ENCODE data around the gene GADD45G. TPM values are rescaled to one million over a fixed set of nuclear protein-coding genes. Genes with fewer than 3 reads are reported as not detected.

GADD45G gene
- total RNA-seq, 1 donor from 2014 or later: 48.9 TPM

DNA sequence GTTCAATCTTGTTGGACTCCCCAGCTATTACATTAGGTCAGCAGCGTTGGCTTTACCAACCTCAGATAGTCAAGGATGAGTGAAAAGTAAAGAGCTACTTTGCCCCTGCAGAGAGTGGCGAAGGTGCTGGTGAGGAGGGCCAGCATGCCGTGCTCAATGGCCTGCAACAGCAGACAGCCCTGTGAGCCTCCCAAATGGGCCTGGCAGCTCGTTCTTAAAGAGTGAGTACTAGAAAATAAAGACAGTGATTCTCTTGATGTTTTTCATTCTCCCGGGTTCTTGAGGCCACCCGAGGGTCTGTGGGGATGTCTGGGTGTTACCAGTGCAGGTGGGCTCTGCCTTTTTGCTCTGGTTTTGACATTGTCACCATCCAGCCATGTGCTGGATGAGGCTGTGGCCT, 16.2 kb downstream of the GADD45G start:
- ATAC-seq (ENCODE audit: poor library complexity) (no peak), DNase-seq (no peak)
- intact Hi-C loops (cut with DNase I): no loop called here

DNA sequence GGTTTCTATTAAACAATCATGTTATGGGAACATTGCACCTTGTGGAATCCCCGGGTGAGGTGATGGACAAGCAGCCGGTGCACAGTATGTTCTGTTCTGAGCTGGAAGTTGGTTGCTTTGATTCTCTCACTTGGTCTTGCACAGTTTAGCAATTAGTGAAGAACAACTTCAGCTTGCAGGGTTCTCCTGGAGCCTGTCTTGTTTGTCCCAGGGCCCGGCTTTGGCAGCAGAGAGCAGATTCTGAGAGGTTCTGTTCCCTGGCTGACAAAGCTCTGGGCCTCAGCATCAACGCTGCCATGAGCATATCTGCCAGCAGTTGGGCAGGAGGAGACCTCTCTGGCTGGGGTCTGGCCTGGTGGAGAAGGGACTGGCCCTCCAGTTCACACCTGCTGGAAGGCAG, 16.9 kb downstream of the GADD45G start:
- intact Hi-C loops (cut with DNase I): no loop called here
- DNase-seq (no peak), ATAC-seq (ENCODE audit: poor library complexity) (peak; percentile 47)

DNA sequence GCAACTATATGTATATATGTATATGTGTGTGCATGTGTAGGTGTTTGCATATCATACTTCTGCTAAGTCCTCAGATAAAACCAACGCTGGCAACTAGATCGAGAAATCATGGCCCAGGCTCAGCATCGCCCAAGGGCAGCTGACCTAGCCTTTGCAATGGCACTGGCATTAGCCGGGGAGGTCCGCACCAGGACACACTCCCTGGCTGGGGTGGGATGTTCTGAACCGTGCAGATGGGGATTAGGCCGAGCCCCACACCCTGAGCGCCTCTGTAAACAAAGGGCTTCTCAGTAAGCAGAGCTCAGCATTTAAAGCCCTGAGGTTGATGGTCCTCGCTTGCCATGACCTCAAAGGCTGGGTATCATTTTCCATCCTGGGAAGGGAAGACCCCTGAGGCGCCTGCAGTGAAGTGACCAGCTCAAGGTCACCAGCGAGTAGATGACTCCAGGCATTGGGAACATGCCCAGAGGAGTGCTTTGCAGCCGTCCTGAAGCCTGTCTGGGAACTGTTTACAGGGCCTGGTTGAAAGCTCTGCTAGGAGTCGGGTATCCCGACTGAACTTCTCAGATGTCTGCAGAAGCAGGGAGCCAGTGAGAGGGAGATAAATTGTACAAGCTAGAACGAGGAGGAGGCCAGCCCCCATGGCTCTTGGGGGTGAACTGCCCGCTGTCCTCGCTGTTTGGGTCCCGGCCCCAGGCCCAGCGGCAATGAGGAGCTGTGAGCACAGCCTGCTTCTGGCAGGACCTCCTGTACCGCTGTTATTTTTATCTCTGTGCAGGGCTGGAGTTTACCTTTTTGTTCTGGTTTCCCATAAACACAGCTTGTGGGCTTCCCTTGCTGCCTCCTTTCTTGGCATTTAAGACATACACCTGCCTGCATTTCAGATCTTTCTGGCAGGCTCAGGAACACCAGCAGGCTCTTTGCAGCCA, 18.4 kb downstream of the GADD45G start:
- DNase-seq (peak; percentile 67), ATAC-seq (ENCODE audit: poor library complexity) (peak; percentile 82)
- intact Hi-C loops (cut with DNase I): no loop called here

DNA sequence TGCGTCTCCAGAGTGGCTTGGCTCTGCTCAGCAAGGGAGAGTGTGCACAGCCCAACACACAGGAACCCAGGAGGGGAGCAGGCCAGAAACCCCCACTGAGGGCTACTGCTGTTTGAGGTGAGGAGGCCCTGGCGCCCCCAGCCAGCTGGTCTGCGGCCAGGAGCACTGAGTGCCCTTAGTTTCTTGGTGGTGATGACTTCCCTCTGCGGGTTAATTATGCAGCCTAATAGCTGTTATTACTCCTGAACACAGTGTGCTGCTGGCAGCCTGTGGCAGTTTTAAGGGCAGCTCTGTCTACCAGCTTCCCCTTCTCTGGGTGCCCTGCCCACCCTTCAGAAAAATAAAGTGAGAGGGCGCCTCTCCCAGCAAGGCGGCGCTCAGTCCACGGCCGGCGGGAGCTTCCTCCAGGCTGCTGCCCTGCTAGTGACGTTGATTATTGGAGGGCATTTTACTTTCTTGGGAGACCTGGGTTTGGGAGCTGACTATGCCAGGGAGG, 19.2 kb downstream of the GADD45G start:
- DNase-seq (peak; percentile 73), ATAC-seq (ENCODE audit: poor library complexity) (peak; percentile 72)
- intact Hi-C loops (cut with DNase I): no loop called here

DNA sequence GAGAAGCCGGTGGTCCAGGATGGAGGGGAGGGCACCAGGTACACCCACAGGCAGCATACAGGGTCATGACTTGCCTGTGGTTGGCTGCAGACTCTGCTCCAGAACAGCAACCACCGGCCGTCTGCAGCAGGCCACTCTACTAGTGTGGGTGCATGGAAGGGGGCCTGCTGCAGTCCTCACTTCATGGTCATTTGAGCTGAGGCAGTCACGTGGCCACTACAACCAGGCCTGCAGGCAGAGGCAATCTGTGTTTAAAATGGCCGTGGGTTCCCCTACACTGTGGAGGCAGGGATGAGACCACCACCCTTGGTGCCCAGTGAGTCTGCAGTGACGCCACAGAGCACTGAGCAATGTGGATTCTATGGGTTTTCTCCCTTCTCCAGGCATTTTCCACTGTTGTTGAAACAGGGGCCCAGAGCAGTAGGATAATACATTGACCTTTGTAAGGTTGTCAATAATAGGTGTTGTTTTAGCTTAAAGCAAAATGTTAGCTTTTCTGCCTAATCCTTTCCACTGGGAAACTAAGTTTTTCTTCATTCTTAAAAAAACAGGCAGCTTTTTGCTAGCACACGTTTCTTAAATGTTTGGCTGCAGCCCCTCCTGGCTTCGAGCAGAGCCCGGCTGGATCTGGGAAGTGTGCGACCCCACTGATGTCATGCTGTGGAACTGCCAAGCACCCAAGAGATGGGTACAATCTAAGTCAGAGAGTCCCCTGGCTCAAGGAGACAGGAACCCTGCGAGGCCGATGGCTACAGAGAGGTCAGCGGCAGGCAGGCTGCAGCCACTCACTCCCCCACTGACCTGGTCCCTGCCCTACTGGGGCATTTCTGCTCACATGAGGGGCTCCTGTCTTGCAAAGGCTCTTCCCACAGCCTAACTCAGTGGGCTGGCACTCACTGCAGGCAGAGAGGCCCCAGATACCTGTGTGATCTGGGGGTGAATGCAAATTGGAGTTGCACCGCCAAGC, 21.2 kb downstream of the GADD45G start:
- no peak for ATAC-seq (ENCODE audit: poor library complexity)
- intact Hi-C loops (cut with DNase I): no loop called here
- DNase-seq: no peak

DNA sequence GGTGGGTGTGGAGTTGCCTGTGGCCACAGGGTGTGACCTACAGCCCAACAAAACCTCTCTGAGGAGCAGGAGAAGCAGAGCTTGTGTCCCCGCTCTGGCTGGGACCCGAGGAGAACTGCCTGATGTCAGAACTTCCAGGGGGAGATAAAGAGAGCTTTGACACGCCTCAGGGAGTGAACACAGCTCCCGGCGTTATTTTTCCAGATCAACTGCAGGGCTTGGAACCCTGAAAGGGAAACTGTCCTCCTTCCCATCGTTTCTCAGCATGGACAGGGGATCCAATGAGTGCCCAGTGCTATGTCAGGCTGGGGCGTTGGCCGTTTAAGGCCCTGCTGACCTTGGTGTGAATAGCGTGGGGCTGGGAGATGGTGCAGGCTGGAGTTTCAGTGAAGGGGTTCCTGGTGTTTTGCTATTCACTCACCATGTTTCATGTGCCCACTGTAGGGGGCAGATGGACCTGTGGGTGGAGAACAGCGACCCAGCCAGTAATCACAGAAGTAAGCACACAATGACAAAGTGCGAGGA, 22.0 kb downstream of the GADD45G start:
- intact Hi-C loops (cut with DNase I): no loop called here
- no peak for DNase-seq
- ATAC-seq (ENCODE audit: poor library complexity): no peak

DNA sequence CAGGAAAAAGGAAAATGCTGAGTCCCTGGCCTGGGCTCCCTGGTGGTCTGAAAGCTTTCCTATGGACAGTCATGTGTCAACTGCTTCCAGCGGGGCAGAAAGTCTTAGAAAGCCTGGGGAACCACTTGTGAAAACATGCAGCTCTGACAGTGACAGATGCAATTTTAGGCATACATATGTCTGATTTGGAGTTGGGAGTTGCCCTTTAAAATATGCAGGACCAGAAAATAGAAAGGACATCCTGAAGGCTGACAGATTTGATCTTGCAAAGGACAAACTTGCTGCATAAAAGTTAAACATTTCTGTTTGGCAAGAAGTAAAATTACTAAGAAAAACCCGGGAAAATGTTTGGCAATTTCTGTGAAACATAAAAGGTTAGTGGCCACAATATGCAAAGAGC, 23.8 kb downstream of the GADD45G start:
- intact Hi-C loops (cut with DNase I): no loop called here
- ATAC-seq (ENCODE audit: poor library complexity) (no peak), DNase-seq (no peak)

DNA sequence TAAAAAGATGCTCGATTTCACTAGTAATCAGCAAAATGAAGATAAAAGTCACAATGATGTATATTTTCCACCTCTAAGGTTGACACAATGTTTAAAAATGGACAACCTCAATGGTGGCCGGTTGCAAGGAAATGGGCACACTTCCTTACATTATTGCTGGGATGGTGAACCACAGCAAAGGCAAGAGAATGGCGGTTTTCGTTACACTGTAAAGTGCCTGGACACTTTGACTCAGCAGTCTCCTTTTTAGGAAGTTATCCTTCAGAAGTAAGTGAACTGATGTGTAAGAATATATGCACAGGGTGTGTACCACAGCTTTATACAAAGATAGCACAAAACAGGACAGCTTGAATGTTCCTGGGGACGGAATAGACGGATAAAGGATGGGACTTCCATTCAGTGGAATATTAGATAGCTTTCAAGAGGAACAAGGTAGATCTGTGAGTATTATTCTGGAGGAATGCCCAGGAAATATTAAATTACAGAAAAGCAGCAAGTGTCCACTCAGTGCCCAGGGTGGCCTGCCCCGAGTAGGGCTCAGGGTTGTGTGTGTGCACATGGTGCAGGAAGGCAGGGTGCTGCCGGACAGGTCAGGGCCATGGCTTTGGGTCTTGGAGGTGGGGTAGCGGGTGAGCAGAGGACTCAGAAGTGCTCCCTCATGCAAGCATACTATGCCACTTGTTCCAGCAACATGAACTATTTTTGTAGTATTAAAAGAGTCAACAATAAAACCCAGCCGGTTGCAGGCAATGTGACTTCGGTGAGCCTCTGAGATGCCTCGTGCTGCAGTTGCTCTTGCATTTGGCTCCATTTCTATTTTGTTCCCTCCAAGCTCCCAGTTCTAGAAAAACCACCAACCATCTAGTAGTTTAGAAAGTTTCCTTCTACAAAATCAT, 24.5 kb downstream of the GADD45G start:
- intact Hi-C loops (cut with DNase I): no loop called here
- DNase-seq (no peak), ATAC-seq (ENCODE audit: poor library complexity) (no peak)

DNA sequence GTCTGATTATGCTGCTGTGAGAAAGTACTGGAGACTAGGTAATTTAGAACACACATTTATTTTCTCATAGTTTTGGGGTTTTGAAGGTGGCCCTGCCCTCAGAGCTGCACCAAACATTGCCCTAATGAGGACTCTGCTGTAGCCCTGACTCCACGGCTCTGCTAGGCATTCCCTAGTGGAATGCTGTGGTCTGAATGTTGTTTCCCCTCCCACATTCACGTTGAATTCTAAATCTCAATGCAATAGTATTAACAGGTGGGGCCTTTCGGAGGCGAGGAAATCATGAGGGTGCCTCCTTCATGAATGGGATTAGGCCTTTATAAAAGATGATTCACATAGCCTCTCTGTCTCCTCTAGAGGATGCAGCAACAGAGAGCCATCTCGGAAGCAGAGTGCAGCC, 25.7 kb downstream of the GADD45G start:
- intact Hi-C loops (cut with DNase I): no loop called here

DNA sequence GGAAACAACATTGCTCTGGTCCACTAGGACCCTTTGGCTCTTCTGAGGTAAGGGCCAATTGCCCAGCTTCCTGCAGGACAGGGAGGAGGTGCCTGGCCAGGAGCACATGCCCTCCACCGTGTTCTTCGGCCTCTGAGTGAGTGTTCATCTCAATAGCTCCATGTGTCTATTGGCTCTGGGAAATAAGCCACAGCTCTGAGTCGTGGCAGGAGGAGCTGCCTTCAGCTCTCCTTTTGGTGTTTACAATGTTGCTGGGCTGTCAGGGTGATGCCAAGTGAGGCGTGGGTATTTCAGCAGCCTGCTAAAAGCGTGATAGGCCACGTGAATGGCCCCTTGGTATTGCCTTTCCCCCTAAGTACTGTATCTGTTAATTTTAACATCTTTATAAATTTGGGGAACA, 26.6 kb downstream of the GADD45G start:
- DNase-seq: no peak
- intact Hi-C loops (cut with DNase I): no loop called here

More for the DNA sequence above, 25.7 kb downstream of the GADD45G start:
- ATAC-seq (ENCODE audit: poor library complexity): no peak
- no peak for DNase-seq

DNA sequence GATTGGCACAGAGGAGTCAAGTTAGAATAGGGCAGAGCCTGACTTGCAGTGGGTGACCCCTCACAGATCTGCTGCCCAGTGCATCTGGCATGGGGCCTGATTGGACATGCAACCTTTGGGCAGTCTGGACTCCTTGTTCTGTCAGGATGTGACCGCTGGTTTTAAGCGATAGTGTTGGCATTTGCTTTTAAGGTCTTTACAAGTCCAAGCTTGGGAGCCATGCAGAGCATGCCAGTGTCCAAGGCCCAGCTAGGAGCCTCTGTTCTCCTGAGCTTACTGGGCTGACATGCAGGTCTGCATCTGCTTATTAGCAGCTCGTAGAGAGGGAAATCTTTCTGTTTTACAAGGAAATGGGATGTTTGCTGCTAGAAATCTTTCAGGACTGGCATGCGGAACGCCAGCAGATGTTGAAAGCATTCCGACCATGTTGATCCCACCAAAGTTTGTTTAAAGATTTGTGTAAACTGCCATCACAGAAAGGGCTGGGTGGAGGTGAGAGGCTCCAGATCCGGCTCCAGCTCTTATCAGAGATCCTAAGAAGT, 27.5 kb downstream of the GADD45G start:
- DNase-seq (no peak), ATAC-seq (ENCODE audit: poor library complexity) (no peak)
- intact Hi-C loops (cut with DNase I): no loop called here

More for the DNA sequence above, 26.6 kb downstream of the GADD45G start:
- no peak for ATAC-seq (ENCODE audit: poor library complexity)

DNA sequence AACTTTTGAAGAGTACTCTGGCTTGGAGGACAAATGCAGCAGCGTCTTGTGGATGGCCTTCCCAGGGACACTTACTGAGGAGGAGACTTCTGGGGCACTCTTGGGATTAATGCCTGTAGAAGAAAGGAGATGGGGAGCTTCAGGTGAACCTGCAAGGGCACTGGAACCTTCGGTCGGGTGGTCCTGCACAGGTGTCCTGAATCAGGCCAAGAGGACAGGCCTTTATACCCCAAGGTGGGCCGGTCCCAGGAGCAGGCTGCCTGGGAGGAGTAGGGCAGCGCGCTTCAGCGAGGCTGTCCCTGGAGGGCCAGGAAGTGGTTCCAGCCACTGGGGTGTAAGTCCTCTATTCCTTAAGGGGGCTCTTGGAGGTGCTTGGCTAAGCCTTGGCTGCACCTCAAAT, 27.9 kb downstream of the GADD45G start:
- intact Hi-C loops (cut with DNase I): no loop called here
- no peak for ATAC-seq (ENCODE audit: poor library complexity)
- DNase-seq: no peak

DNA sequence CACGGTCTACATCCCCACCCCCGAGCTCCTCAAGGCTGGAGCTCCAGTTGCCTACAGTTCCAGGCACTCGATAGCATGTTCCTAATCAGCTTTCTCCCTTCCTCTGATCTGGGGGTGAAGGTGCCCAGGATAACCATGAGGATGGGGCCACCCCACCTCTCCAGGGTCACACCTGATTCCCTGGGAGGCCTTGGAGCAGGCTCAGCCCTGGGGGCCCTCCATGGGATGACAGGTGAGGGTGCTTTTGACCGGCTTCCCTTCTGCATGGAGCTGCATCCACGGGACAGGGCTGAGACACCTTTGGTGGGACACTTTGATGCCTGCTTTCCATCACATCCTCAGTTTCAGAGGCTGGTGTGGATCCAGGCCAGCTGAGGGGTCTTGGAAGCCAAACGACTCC, 28.6 kb downstream of the GADD45G start:
- ATAC-seq (ENCODE audit: poor library complexity) (no peak), DNase-seq (no peak)
- intact Hi-C loops (cut with DNase I): no loop called here

DNA sequence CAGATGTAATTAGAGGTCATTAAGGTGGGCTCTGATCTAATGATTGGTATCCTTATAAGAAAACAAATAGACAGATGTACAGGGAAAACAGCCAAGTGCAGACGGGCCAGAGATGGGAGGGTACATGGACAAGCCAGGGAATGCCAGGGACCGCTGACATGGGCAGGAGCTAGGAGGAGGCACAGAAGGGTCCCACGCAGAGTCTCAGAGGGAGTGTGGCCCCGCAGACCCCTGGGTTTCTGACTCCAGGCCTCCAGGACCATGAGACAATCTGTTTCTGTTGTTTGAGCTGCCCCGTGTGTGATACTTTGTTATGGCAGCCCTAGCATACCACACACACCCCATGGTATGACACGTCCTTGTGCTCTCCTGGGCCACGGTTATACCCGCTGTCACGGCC, 29.1 kb downstream of the GADD45G start:
- ATAC-seq (ENCODE audit: poor library complexity): no peak
- no peak for DNase-seq
- intact Hi-C loops (cut with DNase I): no loop called here

DNA sequence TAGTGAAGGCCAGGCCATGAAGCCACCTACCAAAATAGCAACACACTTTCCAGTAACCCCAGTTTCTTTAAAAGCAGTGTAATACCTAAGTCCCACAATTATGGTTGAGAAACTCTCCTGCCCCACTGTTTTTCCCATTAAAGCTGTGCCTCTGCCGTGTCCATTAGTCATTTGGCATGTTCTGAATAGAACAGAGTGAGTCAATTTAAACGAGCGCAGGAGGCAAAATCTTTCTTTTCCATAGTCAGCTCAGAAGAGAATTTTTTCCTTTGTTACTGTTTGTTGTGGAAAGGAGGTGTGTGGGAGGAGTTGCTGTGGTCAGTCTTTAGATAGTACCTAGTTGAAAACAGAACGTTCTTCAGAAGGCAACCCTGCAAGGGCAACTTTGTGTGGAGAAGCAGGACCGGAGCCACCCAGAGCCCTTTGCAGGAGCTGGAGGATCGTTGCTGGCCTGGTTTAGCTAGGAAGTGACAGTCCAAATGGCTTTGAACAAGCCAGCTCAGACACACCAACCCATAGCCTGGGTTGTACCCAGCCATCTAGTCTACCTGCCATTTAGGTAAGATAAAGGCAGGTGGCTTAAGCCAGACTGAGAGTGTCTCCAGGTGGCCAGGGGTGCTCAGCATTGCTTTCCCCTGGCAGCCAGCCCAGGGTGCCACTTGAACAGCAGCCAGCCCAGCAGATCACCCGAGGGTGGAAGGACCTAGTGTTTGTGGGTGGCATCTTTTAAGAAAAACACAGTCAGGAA, 30.4 kb downstream of the GADD45G start:
- no peak for ATAC-seq (ENCODE audit: poor library complexity)
- intact Hi-C loops (cut with DNase I): no loop called here

DNA sequence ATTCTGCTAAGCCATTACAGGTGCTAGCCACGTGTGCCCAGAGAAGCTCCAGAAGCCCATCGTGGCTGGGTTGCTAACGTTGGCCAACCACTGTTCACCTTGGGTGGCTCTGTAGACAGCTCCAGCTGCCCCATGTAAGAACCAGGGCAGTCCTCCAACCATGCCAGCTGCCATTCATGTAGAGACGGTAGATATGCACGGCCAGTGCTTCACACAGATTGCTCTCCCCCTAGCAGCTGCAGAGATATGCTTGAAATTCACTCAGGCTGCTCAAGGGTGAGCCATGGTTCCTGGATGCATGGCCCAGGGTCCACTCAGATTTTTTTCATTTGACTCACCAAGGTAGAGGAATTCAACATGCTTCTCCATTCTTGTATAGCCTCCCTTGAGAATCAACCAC, 31.0 kb downstream of the GADD45G start:
- intact Hi-C loops (cut with DNase I): no loop called here
- DNase-seq (no peak), ATAC-seq (ENCODE audit: poor library complexity) (no peak)

More for the DNA sequence above, 30.4 kb downstream of the GADD45G start:
- no peak for DNase-seq

DNA sequence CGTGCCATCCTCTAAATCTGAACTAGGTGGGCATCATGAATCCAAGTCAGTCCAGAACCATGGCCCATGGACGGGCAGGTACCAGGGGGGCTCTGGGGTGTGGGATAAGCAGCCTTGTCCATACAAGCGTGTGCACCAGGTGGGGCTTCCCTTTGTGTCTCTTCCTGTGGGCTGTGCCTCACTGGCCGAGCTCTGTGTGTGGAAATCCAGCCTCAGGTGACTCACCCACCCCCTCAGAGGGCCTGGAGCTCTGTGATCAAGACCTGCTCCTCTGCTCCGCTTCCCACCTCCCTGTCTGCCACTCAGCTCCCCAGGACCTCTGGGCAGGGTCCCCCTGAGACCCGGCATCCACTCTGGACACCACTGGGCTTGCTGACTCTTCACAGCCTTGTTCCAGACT, 33.0 kb downstream of the GADD45G start:
- ATAC-seq (ENCODE audit: poor library complexity) (no peak), DNase-seq (no peak)
- intact Hi-C loops (cut with DNase I): no loop called here

Measured in Right ventricle myocardium superior (tissue), 1 donor.